Stimulated activated CD4-positive, alpha-beta T cell treated with anti-CD3 and anti-CD28 coated beads, TNF-alpha, amount 100 ng/mL, for 24 hours (primary cell): ENCODE measurements around the gene MAN1C1.
A peak's percentile ranks its signal among the peaks of the same experiment; 100 is the strongest.

Experiments
- DNase-seq, 3 experiments: peaks; one replicate each; pipeline ENCODE4 v3.0.0-alpha.2; 2020; ENCODE audit warnings: low read depth in 3 of 3

MAN1C1 gene

GRCh38 chr1:25782608-25783201 is 166.1 kb downstream of the MAN1C1 start:
- no peak for DNase-seq

GRCh38 chr1:25784575-25785051 is 168.0 kb downstream of the MAN1C1 start:
- DNase-seq, result no peak

DNA sequence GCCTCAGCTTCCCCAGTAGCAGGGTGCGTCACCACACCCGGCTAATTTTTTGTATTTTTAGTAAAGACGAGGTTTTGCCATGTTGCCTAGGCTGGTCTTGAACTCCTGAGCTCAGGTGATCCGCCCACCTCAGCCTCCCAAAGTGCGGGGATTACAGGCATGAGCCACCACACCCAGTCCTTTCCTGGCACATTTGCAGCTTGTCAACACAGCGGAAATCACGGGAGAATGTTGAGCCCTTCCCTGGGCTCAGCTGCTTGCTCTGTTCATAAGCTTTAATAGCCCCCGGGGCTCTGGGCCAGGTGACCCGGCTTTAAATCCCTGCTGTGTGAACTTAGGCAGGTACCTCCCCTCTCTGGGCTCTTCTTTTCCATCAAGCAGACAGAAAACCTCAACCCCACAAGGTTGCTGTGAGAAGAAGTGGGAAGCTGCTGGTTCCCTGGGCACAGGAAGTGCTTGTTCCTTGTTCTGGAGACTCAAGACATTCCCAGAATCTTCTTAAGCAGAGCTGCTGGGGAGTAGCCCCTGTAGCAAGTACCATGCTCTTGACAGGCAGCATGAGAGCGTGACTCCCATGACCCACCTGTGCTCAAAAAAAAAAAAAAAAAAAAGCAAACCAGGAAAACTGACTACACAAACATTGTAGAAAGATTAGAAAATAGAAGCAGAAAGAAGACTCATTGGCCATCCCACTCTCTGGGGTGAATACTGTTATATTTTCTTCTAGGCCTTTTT is 168.9 kb downstream of the MAN1C1 start:
- DNase-seq, result no peak

DNA sequence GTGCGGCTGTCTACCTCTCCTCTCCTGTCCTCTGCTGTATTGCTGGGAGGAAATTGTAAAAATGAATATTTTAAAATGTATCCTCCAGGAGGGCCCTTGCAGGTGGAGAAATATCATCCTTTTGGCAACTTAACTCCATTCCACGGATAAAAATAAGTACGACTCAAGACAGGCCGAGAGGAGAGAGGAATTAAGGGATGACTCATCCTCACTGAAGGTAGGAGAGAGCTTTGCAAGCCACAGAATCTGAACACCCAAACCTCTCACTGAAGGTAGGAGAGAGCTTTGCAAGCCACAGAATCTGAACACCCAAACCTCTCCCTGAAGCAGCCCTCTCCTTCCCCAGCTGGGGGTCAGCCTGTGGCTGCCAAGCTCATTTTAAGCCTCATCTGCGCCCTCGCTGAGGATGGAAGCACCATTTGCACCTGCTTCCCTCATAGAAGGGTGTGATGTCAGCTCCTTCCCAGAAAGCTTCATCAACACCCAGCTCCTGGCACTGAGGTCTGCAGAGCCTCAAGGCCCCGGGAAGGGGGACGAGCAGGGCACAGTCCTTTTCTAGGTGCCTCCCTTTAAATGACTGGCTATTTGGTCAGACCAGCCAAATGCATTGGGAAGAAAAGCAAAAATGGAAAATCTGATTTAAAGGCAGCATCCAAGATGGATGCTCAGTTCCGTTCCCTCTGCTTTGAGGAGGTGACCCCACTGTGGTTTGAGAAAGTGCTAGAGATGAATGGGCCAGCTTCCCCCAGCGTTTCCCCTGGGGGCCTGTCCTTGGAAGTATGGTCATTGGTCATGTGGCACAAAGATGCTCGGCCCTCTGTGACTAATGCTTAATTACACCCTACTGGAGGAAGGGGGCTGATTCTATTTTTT is 170.5 kb downstream of the MAN1C1 start:
- DNase-seq, result no peak

DNA sequence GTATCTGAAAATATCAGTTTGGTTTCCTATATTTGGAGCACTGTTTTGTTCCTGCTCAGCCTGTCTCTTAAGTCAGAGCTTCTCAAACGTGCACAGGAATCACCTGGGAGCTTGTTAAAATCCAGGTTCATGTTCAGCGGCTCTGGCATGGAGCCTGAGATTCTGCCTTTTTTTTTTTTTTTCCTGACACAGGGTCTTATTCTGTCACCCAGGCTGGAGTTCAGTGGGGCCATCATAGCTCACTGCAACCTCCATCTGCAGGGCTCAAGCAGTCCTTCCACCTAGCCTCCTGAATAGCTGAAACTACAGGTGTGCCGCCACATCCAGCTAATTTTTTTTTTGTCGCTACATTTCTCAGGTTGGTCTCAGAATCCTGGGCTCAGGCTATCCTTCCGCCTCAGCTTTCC is 171.2 kb downstream of the MAN1C1 start:
- DNase-seq, result no peak

DNA sequence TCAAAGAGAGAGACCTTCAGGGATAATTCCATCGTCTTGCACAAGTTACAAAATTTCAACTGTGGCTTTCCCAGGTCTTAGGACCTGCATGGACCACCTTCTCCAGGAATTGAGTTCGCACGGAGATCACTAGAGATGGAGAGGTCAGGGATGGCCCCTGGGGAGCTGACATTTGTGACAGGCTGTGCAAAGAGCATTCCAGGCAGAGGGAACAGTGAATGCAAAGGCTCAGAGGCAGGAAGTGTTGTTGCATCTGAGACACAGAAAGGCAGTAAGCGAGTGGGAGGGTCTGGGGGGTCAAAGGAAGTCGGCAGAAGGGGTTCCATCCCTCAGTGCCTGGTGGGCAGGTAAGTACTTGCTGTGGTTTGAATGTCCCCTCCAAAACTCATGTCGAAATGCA is 173.9 kb downstream of the MAN1C1 start:
- no peak for DNase-seq

DNA sequence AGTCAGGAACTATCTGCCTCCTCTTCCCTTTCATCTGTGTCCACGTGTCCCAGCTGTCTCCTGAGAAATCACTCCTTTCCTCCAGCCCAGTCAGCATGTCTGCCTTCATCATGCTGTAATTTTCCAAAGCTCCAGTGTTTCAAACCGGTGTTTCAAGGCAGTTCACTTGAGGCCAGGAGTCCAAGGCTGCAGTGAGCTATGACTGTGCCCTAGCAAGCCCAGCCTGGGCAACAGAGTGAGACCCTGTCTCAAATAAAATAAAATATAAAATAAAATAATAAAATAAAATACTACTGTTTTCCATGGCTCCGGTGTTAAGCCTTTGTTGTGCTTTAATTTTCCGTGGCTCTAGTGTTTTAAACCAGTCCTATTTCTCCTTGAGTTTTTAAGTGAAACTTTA is 175.5 kb downstream of the MAN1C1 start:
- no peak for DNase-seq

DNA sequence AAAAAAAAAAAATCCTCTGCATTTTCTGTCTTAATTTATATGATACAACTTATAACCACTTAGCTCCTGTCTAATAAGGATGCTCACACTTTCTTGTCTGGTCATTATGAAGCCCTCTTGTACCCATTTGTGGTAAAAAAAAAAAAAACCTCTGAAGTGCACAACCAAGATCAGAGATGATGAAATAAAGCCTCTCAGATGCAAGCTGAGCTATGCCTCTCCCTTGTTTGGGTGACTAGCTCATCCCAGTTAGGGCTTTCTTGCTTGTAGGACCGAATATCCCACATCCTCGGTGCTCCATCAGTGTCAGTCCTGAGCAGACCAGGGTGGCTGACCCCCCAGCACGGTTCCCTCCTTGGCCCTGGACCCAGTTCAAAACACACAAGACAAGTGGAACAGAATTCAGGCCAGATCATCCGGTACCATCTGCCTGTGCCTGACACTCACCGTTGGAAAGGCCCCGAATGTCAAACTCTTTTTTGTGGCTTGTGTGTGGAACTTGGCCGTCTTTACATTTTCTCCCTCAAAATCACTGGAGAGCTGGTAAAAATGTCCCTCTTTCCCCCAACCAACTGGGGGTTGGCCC is 177.1 kb downstream of the MAN1C1 start:
- DNase-seq, result no peak

GRCh38 chr1:25794325-25794724 is 177.7 kb downstream of the MAN1C1 start:
- no peak for DNase-seq

DNA sequence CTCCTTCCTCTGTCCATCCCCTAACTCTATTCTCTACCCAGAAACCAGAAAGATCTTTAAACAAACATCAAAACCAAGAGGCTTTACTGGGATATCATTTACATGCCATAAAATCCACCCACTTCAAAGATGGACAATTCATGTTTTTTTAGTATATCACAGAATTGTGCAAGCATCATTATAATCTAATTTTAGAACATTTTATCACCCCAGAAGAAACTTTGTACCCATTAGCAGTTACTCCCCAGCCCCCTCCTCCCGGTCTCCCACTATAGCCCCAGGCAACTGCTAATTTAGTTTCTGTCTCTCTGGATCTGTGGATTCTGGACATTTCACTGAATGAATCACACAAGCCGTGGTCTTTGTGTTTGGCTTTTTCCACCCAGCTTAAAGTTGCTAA is 178.6 kb downstream of the MAN1C1 start:
- DNase-seq, result no peak

GRCh38 chr1:25795946-25796810 is 179.6 kb downstream of the MAN1C1 start:
- peak in 1 of 3 experiments; percentile 44 for DNase-seq

DNA sequence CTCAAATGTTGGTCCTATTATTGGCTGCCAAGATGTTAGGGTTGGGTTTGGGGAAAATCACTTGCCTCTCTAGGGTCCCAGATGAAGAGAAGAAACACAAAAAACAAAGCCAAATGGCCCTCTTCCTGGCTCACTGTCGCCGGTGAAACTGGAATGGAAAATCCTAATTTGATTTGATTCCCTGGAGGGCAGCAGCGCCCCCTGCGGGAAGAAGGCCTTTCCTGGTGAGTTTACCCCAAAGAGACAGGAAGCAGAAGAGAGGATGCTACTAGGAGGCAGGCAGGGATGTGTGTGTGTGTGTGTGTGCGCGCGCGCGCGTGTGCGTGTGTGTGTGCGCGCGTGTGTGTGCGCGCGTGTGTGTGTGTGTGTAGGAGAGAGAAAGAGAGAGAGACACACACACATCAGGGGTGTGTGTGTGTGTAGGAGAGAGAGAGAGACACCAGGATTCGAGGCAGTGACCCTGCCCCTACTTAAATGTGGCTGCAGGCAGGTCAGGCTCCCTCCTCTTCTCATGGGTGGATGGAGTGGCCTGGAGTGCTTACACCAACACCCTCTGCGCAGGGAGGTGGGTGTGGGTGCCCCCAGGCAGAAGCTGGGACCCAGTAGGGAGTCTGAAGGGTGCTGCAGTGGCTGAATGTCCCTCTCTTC is 180.3 kb downstream of the MAN1C1 start:
- peak; percentile 73 to 89 (median 79) for DNase-seq

DNA sequence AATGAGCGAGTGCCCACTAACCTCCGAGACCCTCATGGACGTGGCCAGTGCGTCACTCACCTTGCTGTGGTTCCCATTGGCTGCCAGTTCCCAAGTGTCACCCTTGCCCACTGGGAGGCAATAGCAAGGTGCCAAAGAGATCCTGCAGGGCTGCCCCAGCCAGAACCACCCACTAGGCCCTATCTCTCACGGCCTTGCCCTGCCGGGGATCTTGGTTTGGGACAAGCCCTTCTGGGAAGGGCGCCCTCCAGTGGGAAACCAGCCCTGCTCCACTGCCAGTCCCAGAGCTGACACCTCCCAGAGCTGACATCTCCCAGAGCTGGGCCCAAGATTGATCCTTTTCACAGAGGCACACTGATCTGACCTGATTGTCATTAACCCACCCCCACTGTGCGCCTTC is 181.3 kb downstream of the MAN1C1 start:
- DNase-seq, result peak in 1 of 3 experiments; percentile 50

DNA sequence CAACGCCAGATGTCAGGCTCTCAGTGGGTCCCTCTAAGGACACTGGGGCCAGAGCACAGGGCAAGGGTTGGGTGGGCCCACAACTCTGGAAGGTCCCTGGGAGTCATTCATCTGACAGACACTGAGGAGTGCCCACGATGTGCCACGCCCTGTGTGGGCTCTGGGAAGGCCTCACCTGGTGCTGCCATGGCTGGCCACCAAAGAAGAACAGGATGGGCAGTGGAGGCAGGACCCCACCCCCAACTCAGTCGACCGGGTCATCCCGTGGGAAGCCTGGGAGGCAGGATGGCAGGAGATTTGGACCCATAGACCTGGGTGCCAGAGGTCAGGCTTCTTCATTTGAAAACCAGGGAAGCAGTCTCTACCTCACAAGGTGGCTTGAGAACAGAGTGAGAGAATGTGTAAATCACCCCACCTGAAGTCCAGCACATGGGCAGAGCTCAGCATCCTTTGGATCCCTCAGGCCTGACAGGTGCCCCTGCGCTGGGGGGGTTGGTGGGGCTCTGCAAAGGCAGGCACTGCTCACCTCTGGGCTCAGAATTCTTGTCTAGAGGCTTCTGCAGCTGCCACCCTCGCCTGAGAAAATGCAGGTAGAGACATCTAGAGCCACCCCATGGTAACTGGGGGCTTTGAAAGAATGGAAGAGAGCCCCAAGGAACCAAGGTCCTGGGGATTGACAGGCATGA is 182.2 kb downstream of the MAN1C1 start:
- no peak for DNase-seq

GRCh38 chr1:25799352-25799934 is 182.9 kb downstream of the MAN1C1 start:
- DNase-seq, result no peak

DNA sequence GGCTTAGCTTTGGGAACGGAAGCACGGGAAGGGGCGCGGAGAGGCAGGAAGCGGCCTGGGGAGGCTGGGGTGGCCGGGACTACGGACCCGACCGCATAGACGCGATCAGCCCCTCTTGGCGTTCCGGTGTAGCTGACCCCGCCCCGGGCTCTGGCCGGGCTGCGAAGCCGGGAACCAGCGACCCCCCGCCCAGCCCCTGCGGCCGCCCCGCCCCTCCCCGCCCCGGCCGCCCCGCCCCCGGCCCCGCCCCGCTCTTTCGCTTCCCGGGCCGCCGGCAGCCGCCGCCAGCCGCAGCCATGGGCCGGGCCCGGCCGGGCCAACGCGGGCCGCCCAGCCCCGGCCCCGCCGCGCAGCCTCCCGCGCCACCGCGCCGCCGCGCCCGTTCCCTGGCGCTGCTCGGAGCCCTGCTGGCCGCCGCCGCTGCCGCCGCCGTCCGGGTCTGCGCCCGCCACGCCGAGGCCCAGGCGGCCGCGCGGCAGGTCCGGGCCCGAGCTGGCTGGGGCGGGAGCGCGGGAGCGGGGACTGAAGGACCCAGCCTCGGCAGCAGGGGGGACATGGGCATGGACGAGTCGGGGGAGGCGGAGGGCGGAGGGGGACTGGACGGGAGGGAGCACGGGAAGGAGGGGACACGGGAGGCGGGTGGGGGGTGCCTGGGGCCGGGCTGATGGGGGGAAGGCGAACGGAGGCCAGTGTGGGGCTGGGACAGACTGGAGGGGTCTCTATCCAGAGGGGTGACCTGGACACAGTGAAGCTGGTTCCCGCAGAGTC is 183.5 kb downstream of the MAN1C1 start, which contains the start of gene SELENON:
Gene SELENON, plus strand, starts transcription at position 259 of the 768 bp plus-strand sequence. Its CDS starts 38 bp downstream, at position 297.
- DNase-seq, result peak in 1 of 3 experiments; percentile 33

DNA sequence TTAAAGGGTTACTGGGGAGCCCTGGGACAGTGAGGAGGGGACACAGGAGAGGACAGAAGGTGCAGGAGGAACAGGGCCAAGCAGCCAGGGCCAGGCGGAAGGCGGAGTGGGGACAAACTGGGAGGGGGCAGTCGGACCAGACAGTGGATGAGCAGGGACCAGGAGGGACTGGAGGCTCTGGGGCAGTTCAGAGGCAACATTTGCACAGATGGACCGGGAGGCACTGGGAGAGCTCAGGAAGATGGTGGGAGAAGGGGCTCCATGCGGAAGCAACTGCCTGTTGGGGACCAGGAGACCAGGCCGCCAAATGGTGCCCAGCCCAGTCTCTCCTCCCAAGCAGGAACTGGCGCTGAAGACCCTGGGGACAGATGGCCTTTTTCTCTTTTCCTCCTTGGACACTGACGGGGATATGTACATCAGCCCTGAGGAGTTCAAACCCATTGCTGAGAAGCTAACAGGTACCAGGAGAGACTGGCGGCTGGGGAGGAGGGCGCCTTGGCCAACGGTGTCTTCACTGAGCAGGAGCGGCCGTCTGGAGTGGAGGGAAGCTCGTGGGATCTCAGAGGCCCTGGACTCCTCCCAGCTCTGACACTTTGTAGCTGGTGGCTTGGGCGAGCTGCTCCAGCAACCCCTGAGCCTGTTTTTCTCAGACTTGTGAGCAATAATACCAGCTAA is 184.2 kb downstream of the MAN1C1 start:
- DNase-seq, result no peak

GRCh38 chr1:25802915-25803314 is 186.3 kb downstream of the MAN1C1 start:
- DNase-seq, result no peak
